IMR-90 (cell line): Measurements from ENCODE around the gene SUSD1.

ENCODE experiments used
- SMC3 ChIP-seq: fragments of 150-350 bp; IDR thresholded peaks from 2 replicates; pipeline ENCODE4 v1.6.1; 2016; ENCODE audit warnings: low read depth, mild to moderate bottlenecking, antibody characterized with exemption, low read length, moderate library complexity
- TF ChIP-seq, protein P1 (sequence below): conservative IDR thresholded peaks from 2 replicates; pipeline ENCODE4 v1.5.1; 2012; ENCODE audit warnings: mild to moderate bottlenecking, low read depth, low read length, improper control_type of control experiment
- TF ChIP-seq, protein P2 (sequence below): fragments of 150-350 bp; IDR thresholded peaks from 2 replicates; pipeline ENCODE4 v1.6.1; 2016; ENCODE audit warnings: low read depth, mild to moderate bottlenecking, low read length, moderate library complexity, borderline replicate concordance

DNA sequence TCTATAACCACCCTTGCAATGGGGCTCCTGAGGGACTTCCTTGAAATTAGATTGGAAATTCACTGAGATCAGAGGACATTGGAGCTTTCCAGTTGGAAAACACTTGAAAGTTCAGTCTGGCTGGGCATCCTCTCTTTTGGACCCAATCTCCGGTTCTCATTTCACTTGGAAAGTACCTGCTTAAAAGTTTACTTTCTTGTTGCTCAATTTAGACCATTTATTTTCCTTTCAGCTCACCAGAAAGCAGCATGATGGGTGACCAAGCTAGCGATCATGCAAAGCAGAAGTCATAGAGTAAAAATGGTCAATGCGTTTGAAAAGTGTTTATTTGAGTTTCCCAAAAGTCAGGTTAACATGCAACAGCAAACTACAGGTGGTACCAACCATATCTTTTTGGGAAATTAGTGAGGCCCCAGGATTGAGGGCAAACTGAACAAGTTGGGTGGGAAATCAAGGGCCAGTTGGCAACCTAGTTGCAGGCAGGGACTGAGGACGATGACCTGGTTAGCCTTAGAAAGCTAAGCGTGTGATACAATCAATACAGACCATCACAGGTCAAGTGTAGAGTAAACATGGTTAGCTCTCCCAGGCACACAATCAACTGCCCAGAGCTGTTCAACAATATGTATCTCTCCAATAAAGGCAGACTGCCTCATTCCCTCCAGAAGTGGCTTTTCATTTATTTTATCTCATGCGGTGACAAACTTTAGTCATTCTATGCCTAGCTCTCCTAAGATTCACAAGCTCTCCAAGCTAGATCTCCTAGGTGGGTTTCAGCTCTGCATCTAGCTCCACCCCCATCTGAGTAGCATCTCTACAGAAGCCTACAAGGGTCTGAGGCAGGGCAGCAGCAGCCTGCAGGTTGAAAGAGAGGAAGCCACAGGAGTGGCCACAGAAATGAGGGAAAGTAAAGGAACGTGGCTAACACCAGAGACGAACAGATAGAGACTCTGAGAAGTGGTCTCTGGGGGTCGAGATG lies 141.6 kb downstream of the SUSD1 start:
- TF ChIP-seq, protein P1, sequence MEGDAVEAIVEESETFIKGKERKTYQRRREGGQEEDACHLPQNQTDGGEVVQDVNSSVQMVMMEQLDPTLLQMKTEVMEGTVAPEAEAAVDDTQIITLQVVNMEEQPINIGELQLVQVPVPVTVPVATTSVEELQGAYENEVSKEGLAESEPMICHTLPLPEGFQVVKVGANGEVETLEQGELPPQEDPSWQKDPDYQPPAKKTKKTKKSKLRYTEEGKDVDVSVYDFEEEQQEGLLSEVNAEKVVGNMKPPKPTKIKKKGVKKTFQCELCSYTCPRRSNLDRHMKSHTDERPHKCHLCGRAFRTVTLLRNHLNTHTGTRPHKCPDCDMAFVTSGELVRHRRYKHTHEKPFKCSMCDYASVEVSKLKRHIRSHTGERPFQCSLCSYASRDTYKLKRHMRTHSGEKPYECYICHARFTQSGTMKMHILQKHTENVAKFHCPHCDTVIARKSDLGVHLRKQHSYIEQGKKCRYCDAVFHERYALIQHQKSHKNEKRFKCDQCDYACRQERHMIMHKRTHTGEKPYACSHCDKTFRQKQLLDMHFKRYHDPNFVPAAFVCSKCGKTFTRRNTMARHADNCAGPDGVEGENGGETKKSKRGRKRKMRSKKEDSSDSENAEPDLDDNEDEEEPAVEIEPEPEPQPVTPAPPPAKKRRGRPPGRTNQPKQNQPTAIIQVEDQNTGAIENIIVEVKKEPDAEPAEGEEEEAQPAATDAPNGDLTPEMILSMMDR: no peak
- TF ChIP-seq, protein P2, sequence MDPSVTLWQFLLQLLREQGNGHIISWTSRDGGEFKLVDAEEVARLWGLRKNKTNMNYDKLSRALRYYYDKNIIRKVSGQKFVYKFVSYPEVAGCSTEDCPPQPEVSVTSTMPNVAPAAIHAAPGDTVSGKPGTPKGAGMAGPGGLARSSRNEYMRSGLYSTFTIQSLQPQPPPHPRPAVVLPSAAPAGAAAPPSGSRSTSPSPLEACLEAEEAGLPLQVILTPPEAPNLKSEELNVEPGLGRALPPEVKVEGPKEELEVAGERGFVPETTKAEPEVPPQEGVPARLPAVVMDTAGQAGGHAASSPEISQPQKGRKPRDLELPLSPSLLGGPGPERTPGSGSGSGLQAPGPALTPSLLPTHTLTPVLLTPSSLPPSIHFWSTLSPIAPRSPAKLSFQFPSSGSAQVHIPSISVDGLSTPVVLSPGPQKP: no peak
- TF ChIP-seq SMC3: no peak
